AG09319 (cell line): Measurements from ENCODE around the gene DLGAP4.

Source experiments
- DNase-seq: peaks from one replicate; pipeline ENCODE4 v3.0.0-alpha.2; 2010; ENCODE audit warnings: low read depth; ENCODE audit errors: extremely low read depth
- CTCF ChIP-seq: IDR thresholded peaks from 2 replicates; pipeline ENCODE4 v1.5.1; 2011; ENCODE audit warnings: low read depth, mild to moderate bottlenecking, inconsistent platforms, low read length, moderate library complexity

Gene DLGAP4

GRCh38 chr20:36337886-36338285 lies 31.7 kb downstream of the DLGAP4 start:
- no peak for TF ChIP-seq CTCF
- DNase-seq = no peak

GRCh38 chr20:36339646-36340592 lies 33.8 kb downstream of the DLGAP4 start:
- no peak for DNase-seq
- no peak for TF ChIP-seq CTCF

GRCh38 chr20:36340593-36340990 lies 34.5 kb downstream of the DLGAP4 start:
- no peak for DNase-seq
- TF ChIP-seq CTCF = no peak

GRCh38 chr20:36341331-36342020 lies 35.3 kb downstream of the DLGAP4 start:
- no peak for TF ChIP-seq CTCF
- no peak for DNase-seq

GRCh38 chr20:36342331-36343120 lies 36.4 kb downstream of the DLGAP4 start:
- no peak for DNase-seq
- TF ChIP-seq CTCF = no peak

GRCh38 chr20:36343641-36344040 lies 37.5 kb downstream of the DLGAP4 start:
- no peak for TF ChIP-seq CTCF
- DNase-seq = no peak
